Vagina (tissue), 2 donors: Measurements from ENCODE around the gene DNMT1.

ENCODE experiments used
- CTCF ChIP-seq, 3 experiments: fragments of 450-650 bp in 2 of 3; fragments of 200-600 bp in 1 of 3; sonication (generic) in 1 of 3; IDR thresholded peaks; one replicate each; pipeline ENCODE4 v1.5.1; 2017 to 2019; ENCODE audit warnings: antibody characterized with exemption in 3 of 3, mild to moderate bottlenecking in 2 of 3, moderate library complexity in 2 of 3
- POLR2A ChIP-seq, 2 donors: fragments of 450-650 bp; IDR thresholded peaks; one replicate each; pipeline ENCODE4 v1.6.1; 2017; ENCODE audit warnings: antibody characterized with exemption in 2 of 2, mild to moderate bottlenecking in 2 of 2, moderate library complexity in 2 of 2
- POLR2AphosphoS5 ChIP-seq, 2 donors: sonication (generic); formaldehyde crosslinking; IDR thresholded peaks; one replicate each; pipeline ENCODE4 v1.9.0; 2017; ENCODE audit warnings: antibody characterized with exemption in 2 of 2, mild to moderate bottlenecking in 2 of 2, low read depth in 1 of 2; ENCODE audit not compliant: insufficient read depth in 1 of 2

GRCh38 chr19:10139952-10140351 lies 54.8 kb downstream of the DNMT1 start:
- TF ChIP-seq CTCF (IDR thresholded peaks at IDR 0.05) = no peak
- TF ChIP-seq POLR2A (IDR thresholded peaks at IDR 0.05) = no peak
- no peak for TF ChIP-seq POLR2AphosphoS5 (IDR thresholded peaks at IDR 0.05; ENCODE audit: insufficient read depth in 1 of 2, low read depth in 1 of 2)
